GM12878 (cell line): ENCODE measurements around the gene SPRED2. TPM values are rescaled to one million over a fixed set of nuclear protein-coding genes. Genes with fewer than 3 reads are reported as not detected.
A peak's percentile ranks its signal among the peaks of the same experiment; 100 is the strongest.

Source experiments
- ATAC-seq: fragments of 200-7000 bp; cut with Tn5 transposase; 3 replicates; pipeline ENCODE4 v1.9.1; 2020; ENCODE audit warnings: mild to moderate bottlenecking, moderate library complexity
- BruUV-seq: library from RNA; stranded (reverse); fragments of 400-500 nt; replicated peaks from 2 replicates; lab custom pipeline; 2021; lab: Mats Ljungman, UMichigan
- CTCF ChIA-PET: fragments of 300-600 bp; sonication (Branson Sonifier 250); formaldehyde crosslinking; extraction: SDS; loops from one replicate; lab custom pipeline; 2021; ENCODE audit warnings: inconsistent platforms; lab: Yijun Ruan, JAX
- POLR2A ChIA-PET: fragments of 350-600 bp; formaldehyde crosslinking; extraction: SDS; loops from one replicate; lab custom pipeline; 2021; ENCODE audit warnings: inconsistent platforms; lab: Charles Lee
- RAD21 ChIA-PET: fragments of 300-600 bp; sonication (Branson Sonifier 250); formaldehyde crosslinking; loops from one replicate; lab custom pipeline; 2023; ENCODE audit warnings: antibody characterized with exemption; ENCODE audit not compliant: unreplicated experiment; lab: Charles Lee
- SMC1A ChIA-PET: fragments of 300-600 bp; sonication (Branson Sonifier 250); formaldehyde crosslinking; loops from one replicate; lab custom pipeline; 2023; ENCODE audit not compliant: unreplicated experiment, uncharacterized antibody; lab: Charles Lee
- DNase-seq: peaks from one replicate; pipeline ENCODE4 v3.0.0-alpha.2; 2011; ENCODE audit warnings: low read depth, low spot score
- FAIRE-seq: peaks from 3 replicates; lab custom pipeline; 2011; peaks lifted over from hg19 to GRCh38; lab: Jason Lieb, UNC
- H2AFZ ChIP-seq: 2 replicates; pipeline ENCODE4 v1.6.0; 2011; ENCODE audit warnings: low read depth, low read length, control low read depth; ENCODE audit not compliant: control insufficient read depth
- H3K27ac ChIP-seq: 2 replicates; pipeline ENCODE4 v1.5.1; 2011; ENCODE audit warnings: control low read depth; ENCODE audit not compliant: control insufficient read depth, insufficient read depth
- H3K27me3 ChIP-seq, 2 experiments: replicated peaks in 1 of 2; 2 replicates each; pipeline versions ENCODE4 v1.6.0 to v1.6.1; 2011; ENCODE audit warnings: low read length in 1 of 2; ENCODE audit not compliant: control insufficient read depth in 2 of 2, insufficient read depth in 2 of 2
- H3K36me3 ChIP-seq, 2 experiments: 2 replicates each; pipeline ENCODE4 v1.5.1; 2011; ENCODE audit warnings: low read length in 1 of 2; ENCODE audit not compliant: control insufficient read depth in 2 of 2, insufficient read depth in 2 of 2
- H3K4me1 ChIP-seq: 2 replicates; pipeline ENCODE4 v1.6.1; 2011; ENCODE audit warnings: mild to moderate bottlenecking, low read length, moderate library complexity, mixed read lengths; ENCODE audit not compliant: control insufficient read depth, insufficient read depth
- H3K4me2 ChIP-seq: 2 replicates; pipeline ENCODE4 v1.6.0; 2011; ENCODE audit warnings: control low read depth; ENCODE audit not compliant: control insufficient read depth, insufficient read depth
- H3K4me3 ChIP-seq: fragments of 200-600 bp; sonication (generic); 2 replicates; pipeline ENCODE4 v1.5.1; 2016
- H3K79me2 ChIP-seq: 2 replicates; pipeline ENCODE4 v1.6.0; 2011; ENCODE audit warnings: low read length; ENCODE audit not compliant: control insufficient read depth, insufficient read depth
- H3K9ac ChIP-seq: 2 replicates; pipeline ENCODE4 v1.8.0; 2011; ENCODE audit warnings: low read length, control low read depth, mixed read lengths; ENCODE audit not compliant: control insufficient read depth, insufficient read depth
- H3K9me3 ChIP-seq: replicated peaks from 3 replicates; pipeline ENCODE4 v1.5.1; 2011; ENCODE audit warnings: mild to moderate bottlenecking, low read length; ENCODE audit not compliant: control insufficient read depth, insufficient read depth
- H4K20me1 ChIP-seq: 2 replicates; pipeline ENCODE4 v1.6.0; 2011; ENCODE audit not compliant: control insufficient read depth, insufficient read depth
- BACH1 ChIP-seq: fragments of 450-650 bp; IDR thresholded peaks from 2 replicates; pipeline ENCODE4 v1.6.1; 2017; ENCODE audit warnings: mild to moderate bottlenecking, borderline replicate concordance
- WGBS: methylation state at CpG from one replicate; pipeline ENCODE4 v1.1.6; 2016; ENCODE audit warnings: low lambda C conversion rate; ENCODE audit not compliant: insufficient replicate concordance, insufficient coverage; ENCODE audit errors: missing lambda C conversion rate; 5-methylcytosine and 5-hydroxymethylcytosine counted together
- in situ Hi-C: fragments of 300-500 bp; cut with MboI; formaldehyde crosslinking; loops from 9 replicates; pipeline ENCODE4 v1.14.3; 2018; ENCODE audit warnings: mixed read lengths
- intact Hi-C: fragments of 100-400 bp; cut with micrococcal nuclease; formaldehyde crosslinking; loops from one replicate; pipeline ENCODE4 v1.14.2; 2022; ENCODE audit not compliant: unreplicated experiment
- polyA plus RNA-seq, 11 experiments: library from polyadenylated mRNA; depleted of rRNA in 4 of 11; unstranded in 6 of 11; stranded (reverse) in 5 of 11; fragments of >200 nt; fragmentation: Nextera tagmentation in 4 of 11; fragmentation: Illumina TruSeq in 1 of 11; extraction: Ambion mirVana in 4 of 11; extraction: Trizol in 1 of 11; gene quantifications; 1 replicate in 1 of 11; 2 replicates in 10 of 11; pipeline versions ENCODE4 v1.2.1 to v1.2.3, GENCODE V29; 2011 to 2016; ENCODE audit warnings: inconsistent platforms in 2 of 11, missing spikeins in 2 of 11, low read depth in 1 of 11
- total RNA-seq, 4 experiments: library from RNA; depleted of rRNA in 3 of 4; stranded (reverse); fragments of >200 nt in 3 of 4; fragmentation: Illumina TruSeq in 1 of 4; extraction: Trizol in 1 of 4; gene quantifications; 2 replicates each; pipeline versions ENCODE4 v1.2.1 to v1.2.3, GENCODE V29; 2013 to 2021
- TF ChIP-seq, protein P1 (sequence below): fragments of 450-650 bp; IDR thresholded peaks from 2 replicates; pipeline ENCODE4 v1.6.1; 2016; ENCODE audit warnings: mild to moderate bottlenecking
- TF ChIP-seq, protein P2 (sequence below): IDR thresholded peaks from 2 replicates; pipeline ENCODE4 v1.6.1; 2011; ENCODE audit warnings: borderline replicate concordance, low read depth, mild to moderate bottlenecking, moderate library complexity, low read length; ENCODE audit not compliant: insufficient read depth, poor library complexity, severe bottlenecking

SPRED2 gene
- total and polyA plus RNA-seq, 10 of the 15 experiments (the other 5 are each of a cell fraction or from before 2014, with no cell fraction given) = 3.0 to 23.9 (median 9.7) TPM

DNA sequence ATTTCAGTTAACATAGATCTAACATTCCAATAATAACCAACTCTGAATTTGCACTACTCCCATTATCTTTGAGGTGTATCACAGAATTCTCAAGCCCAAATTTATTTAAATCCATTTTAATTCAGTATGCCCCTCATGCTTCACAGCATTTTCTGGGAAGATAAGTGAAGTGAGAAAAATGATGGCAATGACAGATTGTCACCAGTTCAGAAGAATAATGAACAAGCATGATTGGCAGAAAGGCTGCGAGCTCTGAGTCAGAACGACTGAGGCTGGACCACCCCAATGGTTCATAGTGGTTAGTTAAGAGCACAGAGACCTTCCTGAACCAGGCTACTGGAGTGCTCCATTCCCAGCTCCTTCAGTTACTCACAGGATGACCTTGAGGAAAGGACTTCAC, 4.9 kb downstream of the SPRED2 start:
- no peak overlapping the region for H3K4me2 ChIP-seq
- no peaks in the 10 kb centered on the region; the same call in 1 of the 2 replicates for H3K79me2 ChIP-seq
- no peaks in the 10 kb centered on the region for H4K20me1 ChIP-seq
- DNase-seq (no peak), ATAC-seq (no peak)
- WGBS = 64% methylated on average over 2 of the region's 2 CpGs
- no peak overlapping the region for H2AFZ ChIP-seq
- TF ChIP-seq, protein P1, sequence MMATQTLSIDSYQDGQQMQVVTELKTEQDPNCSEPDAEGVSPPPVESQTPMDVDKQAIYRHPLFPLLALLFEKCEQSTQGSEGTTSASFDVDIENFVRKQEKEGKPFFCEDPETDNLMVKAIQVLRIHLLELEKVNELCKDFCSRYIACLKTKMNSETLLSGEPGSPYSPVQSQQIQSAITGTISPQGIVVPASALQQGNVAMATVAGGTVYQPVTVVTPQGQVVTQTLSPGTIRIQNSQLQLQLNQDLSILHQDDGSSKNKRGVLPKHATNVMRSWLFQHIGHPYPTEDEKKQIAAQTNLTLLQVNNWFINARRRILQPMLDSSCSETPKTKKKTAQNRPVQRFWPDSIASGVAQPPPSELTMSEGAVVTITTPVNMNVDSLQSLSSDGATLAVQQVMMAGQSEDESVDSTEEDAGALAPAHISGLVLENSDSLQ = peak; percentile 38
- TF ChIP-seq, protein P2, sequence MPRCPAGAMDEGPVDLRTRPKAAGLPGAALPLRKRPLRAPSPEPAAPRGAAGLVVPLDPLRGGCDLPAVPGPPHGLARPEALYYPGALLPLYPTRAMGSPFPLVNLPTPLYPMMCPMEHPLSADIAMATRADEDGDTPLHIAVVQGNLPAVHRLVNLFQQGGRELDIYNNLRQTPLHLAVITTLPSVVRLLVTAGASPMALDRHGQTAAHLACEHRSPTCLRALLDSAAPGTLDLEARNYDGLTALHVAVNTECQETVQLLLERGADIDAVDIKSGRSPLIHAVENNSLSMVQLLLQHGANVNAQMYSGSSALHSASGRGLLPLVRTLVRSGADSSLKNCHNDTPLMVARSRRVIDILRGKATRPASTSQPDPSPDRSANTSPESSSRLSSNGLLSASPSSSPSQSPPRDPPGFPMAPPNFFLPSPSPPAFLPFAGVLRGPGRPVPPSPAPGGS = no peak
- TF ChIP-seq BACH1 = no peak
- TF ChIP-seq, all 136 proteins: peak for 1
- in situ Hi-C loops (no loop called here), intact Hi-C loops (no loop called here)
- no peaks in the 10 kb centered on the region for H3K4me1 ChIP-seq
- ChIA-PET POLR2A (interaction anchor here (1.3 to 2.3 kb wide), 4 partner anchors 9 to 106 kb away, joined by 3 to 9 read pairs (median 6); no protein-coding TSS in a partner anchor), RAD21 (interaction anchor here (0.6 to 3.7 kb wide), 18 partner anchors 9 to 192 kb away, joined by 3 to 14 read pairs (median 5); no protein-coding TSS in a partner anchor), CTCF (interaction anchor here (1.0 to 2.3 kb wide), 5 partner anchors 10 to 42 kb away, joined by 3 to 7 read pairs (median 5); no protein-coding TSS in a partner anchor), SMC1A (interaction anchor here (1.0 to 4.6 kb wide), 21 partner anchors 9 to 160 kb away, joined by 3 to 32 read pairs (median 6); no protein-coding TSS in a partner anchor)
- no TSS peak for BruUV-seq
- H3K27me3 ChIP-seq = no peaks in the 10 kb centered on the region
- no peak overlapping the region for H3K9ac ChIP-seq
- no peaks in the 10 kb centered on the region for H3K36me3 ChIP-seq
- no peak overlapping the region for H3K27ac ChIP-seq
- no peak for FAIRE-seq
- H3K9me3 ChIP-seq = no peaks in the 10 kb centered on the region; the same call in 2 of the 3 replicates
- no peak overlapping the region for H3K4me3 ChIP-seq
